OCI-M2 (cell line): ENCODE results near the gene SLC1A6.
A peak's percentile ranks its signal among the peaks of the same experiment; 100 is the strongest.
"Not testable (repeated sequence)": the region's sequence is repeated elsewhere in the genome, so short reads cannot be mapped to it uniquely, and the experiment has no call there.

Experiments used
- DNase-seq: peaks from one replicate; lab custom pipeline; 2025; ENCODE audit not compliant: unreplicated experiment; lab: John Stamatoyannopoulos, UW

Gene SLC1A6

DNA sequence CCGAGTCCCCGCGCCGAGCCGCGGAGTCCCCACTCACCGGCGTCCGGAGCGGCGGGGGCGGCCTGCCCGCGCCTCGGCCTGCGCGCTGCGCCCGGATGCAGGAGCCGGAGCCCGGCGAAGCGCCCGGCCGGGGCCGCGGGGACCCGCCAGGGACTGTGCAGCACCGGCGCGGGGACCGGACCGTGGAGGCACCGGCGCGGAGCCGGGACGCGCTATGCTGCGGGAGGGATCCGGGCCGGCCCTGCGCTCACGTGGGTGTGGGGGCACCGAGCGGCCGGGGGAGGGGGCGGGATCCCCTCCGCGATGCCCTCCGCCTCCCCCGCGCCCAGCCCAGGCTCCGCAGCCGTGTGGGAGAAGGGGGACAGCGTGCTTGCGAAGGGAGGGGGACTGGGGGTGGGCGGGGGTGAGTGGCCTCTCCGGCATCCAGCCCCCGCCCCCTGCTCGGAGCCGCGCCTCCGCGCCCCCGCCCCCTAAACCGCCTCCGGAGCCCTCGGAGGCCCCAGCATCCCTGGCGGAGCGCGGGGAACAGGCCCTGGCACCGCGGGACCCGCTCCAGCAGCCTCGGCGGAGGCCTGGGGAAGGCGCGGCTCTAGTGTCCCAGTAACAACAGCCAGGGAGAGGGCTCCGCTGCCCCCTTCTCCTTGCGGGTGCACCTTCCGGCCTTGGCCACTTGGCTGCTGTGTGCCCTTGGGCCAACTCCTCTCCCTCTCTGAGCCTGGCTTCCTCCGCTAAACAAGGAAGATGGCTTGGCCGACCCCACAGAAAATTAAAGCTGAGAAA, at the start of gene SLC1A6:
Gene SLC1A6 (minus strand): TSS at position 389 of the 780 bp plus-strand sequence. CDS start 6,954 bp downstream, outside the sequence.
- DNase-seq = no peak

DNA sequence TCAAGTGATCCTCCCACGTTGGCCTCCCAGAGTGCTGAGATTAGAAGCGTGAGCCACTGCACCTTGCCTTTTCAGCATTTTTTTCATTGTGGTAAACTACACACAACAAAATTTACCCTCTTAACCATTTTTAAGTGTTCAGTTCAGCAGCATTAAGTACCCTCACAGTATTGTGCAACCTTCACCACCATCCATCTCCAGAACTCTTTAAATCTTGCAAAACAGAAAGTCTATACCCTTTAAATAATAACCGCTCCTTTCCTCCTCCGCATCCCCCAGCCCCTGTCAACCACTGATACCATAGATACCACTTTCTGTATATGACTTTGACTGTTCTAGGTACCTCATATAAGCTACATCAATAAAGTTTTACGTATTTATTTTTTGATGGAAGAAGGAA, 48.8 kb upstream of the SLC1A6 start:
- no peak for DNase-seq

DNA sequence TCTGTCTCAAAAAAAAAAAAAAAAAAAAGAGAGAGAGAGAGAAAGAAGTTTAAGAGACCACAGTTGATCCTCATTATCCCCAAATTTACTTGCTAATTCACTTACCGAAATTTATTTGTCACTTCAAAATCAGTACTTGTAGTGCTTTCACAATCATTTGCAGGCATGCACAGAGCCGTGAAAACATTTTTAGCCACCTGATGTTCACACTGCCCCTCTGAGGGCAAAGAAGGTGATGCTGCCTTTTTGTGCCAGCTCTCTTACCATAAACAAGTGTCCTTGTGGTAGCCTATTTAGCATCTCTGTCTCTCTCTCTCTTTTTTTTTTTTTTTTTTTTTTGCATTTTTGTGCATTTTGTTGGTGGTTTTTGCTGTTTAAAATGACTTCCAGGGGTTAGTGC, 45.6 kb upstream of the SLC1A6 start:
- no peak for DNase-seq

DNA sequence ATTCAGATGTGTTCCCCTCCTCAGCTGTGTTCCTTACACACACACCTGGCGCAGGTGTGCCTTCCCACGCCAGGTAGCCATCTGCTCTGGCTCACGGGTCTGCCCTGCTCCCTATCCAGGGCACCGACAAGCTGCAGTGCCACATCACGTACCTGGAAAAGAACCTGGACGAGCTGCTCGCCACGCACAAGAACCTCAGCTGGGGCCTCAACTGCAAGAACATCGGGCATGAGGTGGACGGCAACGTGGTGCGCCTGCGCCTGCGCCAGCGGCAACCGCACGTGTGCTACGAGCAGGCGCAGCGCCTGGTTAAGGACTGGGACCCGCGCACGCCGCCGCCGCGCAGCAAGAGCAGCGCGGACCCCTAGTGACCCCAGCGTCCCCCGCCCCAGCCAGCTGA, 43.1 kb upstream of the SLC1A6 start:
- DNase-seq = no peak

DNA sequence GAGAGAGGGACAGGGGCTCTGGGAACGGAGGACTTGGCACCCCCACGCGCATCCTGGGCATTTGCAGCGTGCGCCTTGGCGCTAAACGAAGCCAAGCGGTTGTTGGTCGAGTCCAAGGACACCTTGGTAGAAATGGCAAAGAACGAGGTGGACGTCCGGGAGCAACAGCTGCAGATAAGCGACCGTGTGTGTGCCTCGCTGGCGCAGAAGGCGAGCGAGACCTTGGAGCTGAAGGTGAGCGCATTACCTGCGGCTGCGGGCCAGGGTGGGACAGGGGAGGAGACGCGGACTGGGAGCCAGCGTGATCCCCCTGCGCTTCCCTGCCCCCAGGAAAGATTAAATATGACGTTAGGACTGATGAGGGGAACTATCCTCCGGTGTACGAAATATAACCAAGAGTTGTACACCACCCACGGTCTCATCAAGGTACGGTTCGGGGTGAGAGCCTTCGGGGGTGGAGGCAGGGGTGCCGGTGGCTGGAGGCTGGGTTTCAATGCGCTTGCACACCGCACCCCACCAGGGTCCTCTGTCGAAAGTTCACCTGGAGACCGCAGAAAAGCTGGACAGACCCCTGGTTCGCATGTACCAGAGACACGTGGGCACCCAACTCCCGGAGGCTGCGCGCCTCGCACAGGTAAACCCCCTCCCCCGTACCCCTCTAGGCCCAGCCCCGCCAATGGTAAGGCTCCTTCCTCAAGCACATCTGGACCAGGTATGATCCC, 41.8 kb upstream of the SLC1A6 start:
- no peak for DNase-seq

DNA sequence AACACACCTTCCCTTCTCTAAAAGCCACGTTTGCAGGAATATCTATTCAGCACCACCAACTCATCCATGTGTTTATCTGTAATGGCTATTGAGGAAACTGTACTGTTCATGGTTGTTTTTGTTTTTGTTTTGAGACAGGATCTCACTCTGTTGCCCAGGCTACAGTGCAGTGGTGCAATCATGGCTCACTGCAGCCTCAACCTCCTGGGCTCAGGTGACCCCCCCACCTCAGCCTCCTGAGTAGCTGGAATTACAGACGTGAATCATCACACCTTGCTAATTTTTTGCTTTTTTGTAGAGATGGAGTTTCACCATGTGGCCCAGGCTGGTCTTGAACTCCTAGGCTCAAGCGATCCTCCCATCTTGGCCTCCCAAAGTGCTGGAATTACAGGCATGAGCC, 39.2 kb upstream of the SLC1A6 start:
- not testable (repeated sequence) for DNase-seq

DNA sequence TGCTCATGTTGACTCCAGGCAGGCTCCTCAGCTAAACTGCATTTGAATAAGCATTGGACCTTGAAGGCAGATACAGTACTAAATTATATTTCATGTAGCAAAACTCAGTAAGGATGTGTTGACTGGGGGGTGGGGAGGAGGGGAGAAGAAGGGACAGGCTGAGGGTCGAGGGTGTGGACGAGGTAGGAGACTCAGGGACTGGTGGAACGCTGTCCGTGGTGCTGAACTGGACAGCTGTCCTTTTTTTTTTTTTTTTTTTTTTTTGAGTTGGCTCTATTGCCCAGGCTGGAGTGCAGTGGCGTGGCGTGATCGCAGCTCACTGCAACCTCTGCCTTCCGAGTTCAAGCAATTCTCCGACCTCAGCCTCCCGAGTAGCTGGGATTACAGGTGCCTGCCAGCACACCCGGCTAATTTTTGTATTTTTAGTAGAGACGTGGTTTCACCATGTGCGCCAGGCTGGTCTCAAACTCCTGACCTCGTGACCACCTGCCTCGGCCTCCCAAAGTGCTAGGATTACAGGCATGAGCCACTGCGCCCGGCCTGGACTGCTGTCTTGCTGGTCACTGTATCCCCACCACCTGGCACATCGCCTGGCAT, 36.4 kb upstream of the SLC1A6 start:
- peak; percentile 30 for DNase-seq

DNA sequence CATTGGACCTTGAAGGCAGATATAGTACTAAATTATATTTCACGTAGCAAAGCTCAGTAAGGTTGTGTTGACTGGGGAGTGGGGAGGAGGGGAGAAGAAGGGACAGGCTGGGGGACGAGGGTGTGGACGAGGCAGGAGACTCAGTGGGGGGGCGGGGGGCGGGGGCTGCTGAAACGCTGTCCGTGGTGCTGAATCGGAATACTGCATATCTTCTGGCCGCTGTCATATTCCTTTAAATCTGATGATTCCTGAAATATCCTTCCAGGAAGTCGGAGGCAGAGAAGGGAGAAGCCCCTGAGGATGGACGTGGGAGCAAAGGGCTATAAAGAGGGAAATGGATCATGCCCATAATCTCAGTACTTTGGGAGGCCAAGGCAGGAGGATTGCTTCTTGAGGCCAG, 34.9 kb upstream of the SLC1A6 start:
- no peak for DNase-seq

DNA sequence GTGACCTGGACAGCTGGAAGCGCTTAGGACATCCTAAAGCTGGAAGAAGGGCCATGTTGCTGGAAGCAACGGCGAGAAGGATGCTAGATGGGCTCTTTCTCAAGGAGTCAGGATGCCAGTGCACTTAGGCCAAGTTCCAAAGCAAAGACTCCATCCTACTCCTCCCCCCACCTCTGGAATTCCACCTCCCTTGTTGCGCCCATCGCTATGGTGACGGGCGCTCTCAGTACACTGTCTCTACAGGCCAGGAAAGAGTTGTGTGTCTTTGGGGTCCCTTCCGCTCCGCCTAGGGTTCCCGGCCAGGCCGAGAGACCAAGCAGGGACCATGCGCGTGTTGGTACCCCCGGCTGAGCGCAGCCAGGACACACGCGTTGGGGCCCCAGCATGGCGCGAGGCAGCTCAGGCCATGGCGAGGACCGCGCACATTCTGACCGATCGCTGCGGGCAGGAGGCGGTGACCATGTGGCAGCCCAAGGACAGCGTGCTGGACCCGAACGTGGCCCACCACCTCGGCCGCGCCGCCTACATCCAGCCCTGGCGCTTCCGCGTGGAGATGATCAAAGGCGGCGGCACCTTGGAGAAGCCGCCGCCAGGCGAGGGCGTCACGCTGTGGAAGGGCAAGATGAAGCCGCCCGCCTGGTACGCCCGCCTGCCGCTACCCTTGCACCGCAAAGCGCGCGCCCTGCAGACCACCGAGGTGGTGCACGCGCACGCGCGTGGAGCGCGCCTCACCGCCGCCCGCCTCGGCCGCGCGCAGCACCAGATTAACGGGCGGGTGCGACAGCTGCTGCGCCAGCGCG, 31.0 kb upstream of the SLC1A6 start:
- no peak for DNase-seq

DNA sequence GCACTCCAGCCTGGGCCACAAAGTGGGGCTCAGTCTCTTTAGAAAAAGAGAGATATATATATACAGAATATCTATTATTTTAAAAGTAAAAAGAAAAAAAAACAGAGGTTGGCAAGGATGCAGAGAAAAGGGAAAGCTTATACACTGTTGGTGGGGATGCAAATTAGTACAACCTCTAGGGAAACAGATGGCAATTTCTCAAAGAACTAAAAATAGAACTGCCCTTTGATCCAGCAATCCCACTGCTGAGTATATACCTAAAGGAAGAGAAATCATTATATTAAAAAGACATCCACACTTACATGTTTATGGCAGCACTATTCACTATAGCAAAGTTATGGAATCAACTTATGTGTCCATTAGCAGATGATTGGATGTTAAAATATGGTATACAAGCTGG, 28.6 kb upstream of the SLC1A6 start:
- no peak for DNase-seq

DNA sequence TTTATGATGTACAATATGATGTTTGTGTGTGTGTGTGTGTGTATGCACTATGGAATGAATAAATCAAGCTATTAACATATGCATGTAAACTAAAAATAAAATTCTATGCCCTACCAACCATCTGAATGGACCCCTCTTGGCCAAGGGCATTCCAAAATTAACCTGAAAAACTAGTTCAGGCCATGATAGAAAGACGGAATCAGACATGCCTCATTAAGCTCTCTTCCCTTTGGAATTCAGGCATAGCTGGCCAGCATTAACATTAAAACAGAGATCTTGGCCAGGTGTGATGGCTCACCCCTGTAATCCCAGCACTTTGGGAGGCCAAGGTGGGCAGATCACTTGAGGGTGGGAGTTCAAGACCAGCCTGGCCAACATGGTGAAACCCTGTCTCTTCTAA, 18.3 kb upstream of the SLC1A6 start:
- DNase-seq = no peak

DNA sequence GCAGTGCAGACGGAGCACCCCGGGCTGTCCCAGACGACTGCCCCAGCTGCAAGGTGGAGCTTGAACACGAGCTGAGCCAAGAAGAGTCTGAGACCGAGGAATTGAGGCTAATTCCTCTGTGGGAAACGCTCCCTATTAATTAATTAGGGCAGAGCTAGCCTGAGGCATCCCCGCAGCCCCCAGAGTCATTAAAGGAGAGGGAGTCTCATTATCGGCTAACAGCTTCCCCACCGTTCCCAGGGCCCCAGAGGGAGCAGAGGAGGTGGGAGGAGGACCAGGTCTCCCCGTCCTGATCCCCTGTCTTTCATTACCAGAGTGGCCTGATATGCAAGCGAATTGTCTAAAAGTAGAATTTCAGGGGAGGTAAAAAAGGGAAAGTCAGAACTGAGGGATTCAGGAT, 13.1 kb upstream of the SLC1A6 start:
- DNase-seq = no peak

DNA sequence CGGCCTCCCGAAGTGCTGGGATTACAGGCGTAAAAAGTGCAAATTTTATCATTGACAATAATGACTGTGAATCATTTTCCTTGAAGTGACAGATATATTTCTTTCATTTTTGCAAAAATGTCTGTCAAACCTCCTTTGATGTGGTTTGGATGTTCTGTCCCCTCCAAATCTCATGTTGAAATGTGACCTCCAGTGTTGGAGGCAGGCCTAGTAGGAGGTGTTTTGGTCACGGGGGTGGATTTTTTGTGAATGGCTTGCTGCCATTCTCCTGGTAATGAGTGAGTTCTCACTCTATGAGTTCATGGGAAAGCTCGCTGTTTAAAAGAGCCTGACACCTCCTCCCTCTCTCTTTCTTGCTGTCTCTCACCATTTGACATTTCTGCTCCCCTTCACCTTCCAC, 5.5 kb upstream of the SLC1A6 start:
- DNase-seq = no peak

DNA sequence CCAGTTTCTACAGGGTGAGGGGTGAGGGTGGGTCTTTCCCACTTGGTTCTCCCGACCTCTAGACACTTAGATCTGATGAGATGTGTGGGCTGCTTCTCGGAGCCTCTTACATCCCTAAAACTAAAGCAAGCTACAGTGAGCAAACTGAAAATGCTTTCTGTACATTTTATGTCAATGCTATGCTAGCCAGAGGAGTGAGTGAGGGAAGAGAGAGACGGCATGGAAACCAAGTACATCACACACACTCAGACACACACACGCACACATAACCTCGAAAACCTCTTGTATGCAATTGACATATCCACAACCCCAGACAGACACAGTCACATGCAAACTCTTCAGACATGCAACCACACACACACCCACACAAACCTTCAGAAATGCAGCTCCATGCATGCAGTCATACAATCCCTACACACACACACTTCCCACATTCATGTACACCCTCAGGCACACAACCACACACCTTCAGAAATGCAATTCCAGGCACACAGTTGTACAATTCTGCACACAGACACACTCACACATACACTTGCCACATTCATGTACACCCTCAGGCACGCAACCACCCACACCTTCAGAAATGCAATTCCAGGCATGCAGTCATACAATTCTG, 1.4 kb downstream of the SLC1A6 start:
- no peak for DNase-seq

DNA sequence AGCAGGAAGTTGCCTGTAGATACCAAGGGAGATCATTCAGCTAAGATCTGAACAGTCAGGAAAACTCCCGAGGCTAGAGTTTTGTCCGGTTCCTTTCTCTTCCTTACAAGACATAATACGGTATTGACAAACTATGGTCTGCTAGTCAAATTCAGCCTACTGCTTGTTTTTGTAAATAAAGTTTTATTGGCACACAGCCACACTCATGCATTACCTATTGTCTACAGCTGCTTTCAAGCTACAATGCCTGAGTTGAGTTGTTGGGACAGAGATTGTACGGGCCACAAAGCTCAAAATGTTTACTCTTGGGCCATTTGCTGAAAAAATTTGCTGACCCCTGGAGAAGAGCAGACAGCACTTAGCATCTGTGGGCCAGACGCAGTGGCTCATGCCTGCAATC, 2.5 kb downstream of the SLC1A6 start:
- DNase-seq = no peak

DNA sequence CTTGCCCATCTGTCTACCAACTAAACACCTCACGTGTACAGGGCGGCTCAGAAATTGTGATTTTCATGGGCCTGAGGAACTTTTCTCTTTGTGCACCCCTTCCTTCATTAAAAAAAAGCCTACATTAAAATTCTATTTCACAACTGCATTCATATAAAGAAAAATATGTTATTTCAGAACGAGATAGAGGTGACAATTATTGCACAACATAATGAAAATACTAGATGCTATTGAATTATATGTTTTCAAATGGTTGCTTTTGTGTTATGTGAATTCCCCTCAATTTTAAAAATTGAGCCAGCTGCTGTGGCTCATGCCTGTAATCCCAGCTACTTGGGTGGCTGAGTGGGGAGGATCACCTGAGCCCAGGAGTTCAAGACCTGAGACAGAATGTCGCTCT, 5.2 kb downstream of the SLC1A6 start:
- no peak for DNase-seq

DNA sequence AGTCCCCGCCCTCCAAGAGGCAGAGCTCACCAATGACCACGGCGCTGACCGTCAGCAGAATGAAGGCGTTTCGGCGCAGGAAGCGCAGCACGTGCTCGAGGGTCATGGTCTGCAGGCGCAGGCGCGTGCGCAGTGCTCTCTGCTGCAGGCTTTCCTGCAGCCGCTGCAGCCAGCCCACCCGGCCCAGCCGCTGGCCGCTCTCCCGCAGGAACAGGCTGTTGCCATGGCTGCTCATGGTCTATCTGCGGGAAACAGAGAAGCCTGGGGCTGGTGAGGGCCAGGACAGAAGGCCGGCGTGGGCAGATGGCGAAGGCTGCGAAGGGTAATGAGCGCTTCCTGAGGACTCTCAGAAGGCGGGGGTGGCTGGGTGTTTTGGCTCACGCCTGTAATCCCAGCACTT, 7.0 kb downstream of the SLC1A6 start:
- DNase-seq = no peak

DNA sequence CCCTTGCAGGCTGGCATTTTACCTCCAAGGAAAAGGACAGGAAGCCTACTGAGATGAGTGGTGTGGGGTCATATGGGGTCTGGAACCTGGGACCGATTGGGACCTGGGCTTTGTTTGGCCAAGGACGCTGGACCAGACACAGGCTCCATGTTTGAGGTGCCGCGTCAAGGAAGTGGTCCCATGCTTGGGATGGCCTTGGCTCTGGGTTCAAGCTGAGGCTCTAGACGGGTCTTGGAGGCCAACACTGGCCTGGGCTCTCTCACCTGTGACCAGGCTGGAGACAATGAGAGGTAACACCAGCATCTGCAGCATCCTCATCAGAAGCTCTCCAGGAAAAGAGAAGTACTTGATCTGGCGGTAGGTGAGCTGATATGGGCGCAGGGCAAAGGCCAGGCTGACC, 8.2 kb downstream of the SLC1A6 start:
- no peak for DNase-seq

DNA sequence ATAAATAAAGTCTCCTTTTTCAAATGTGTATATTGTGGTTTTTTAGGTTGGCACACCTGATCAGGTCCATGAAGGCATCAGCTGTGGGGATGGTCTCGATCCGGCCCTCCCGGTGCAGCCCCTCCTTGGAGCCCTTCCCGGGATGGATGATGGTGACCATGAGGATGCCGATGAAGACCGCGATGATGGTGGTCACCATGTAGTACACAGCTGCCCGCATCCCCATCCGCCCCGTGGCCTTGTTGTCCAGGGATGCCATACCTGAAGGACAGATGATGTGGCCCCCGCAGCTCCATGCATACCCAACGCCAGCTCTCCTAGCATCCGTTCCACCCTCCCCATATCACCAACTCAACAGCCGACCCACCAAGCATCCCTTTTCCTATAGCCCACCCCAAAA, 11.4 kb downstream of the SLC1A6 start:
- DNase-seq = no peak

DNA sequence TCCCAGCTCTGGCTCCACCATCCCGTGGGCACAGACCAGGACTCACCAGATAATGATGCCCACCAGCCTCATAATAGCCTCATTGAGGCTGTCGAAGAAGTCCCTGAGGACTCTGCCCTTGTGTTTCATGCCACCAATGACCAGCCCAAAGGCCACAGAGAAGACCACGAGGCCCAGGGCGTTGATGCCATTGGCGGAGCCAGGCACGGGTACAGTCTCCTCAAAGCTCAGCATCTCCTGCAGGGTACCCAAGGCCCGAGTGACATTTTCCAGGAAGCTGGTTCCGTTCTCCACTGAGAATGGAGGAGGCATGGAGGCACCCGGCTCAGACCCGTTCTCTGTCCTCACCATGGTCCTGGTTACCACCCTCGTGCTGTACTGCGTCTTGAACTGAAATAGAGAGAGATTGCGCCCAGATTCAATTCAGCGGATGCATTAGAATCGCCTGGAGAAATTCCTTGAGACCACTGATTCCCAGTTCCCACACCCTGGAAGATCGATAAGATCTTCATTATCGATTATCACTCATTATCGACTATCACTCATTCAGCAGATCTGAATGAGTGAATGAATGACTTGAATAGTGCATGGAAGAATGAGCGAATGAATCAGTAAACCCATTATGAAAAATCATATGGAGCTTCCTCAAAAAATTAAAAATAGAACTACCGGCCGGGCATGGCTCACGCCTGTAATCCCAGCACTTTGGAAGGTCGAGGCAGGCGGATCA, 17.5 kb downstream of the SLC1A6 start:
- DNase-seq = no peak
